ENCODE measurements around the gene SLC25A38.

- TF ChIP-seq ZEB2 (IDR thresholded peaks at IDR 0.05), result no peak
- TF ChIP-seq NFIC (IDR thresholded peaks at IDR 0.05), result no peak
These were observed 22.7 kb downstream of the SLC25A38 start for GRCh38 chr3:39405687-39406367.

Data from K562 (cell line).